Measurements from ENCODE around the gene CHRNA9. TPM values are rescaled to one million over a fixed set of nuclear protein-coding genes. Genes with fewer than 3 reads are reported as not detected.

Gene CHRNA9
- total RNA-seq, 1 experiment from 2014 or later: not detected

DNA sequence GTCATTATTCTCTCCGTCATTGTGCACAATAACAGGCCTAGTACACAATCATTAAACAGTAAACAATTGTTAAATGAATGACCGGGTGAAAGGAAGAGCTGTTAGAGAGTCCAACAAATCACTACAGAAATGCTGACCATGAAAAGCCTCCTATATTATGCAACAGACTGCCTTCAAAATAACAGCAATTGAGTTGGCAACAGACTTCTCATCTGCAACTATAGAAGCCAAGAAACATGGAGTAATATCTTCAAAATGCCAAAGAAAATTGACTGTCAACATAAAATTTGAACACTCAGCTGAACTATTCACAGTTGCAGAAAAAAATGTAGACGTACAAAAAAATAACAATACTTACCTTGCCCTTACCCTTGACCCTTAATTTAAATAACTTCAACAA, 26.2 kb downstream of the CHRNA9 start:
- intact Hi-C loops (cut with micrococcal nuclease; ENCODE audit: unreplicated experiment): no loop called here
- Mint-ChIP-seq H3K36me3 (ENCODE audit: insufficient read depth, unreplicated experiment) (no peaks in the 10 kb centered on the region), H3K4me1 (ENCODE audit: low read depth, unreplicated experiment) (peaks cover 34% of the 10 kb centered on the region), H3K27me3 (ENCODE audit: unreplicated experiment) (no peaks in the 10 kb centered on the region), H3K27ac (ENCODE audit: unreplicated experiment) (no peak overlapping the region), H3K4me3 (ENCODE audit: low read depth, unreplicated experiment) (no peak overlapping the region), H3K9me3 (ENCODE audit: low read depth, unreplicated experiment) (peaks cover 4% of the 10 kb centered on the region)
- DNase-seq: no peak
- CTCF ChIA-PET: interaction anchor here (0.6 kb wide), 1 partner anchor 856 kb away, joined by 3 read pairs; no protein-coding TSS in a partner anchor
- TF ChIP-seq, protein P1, sequence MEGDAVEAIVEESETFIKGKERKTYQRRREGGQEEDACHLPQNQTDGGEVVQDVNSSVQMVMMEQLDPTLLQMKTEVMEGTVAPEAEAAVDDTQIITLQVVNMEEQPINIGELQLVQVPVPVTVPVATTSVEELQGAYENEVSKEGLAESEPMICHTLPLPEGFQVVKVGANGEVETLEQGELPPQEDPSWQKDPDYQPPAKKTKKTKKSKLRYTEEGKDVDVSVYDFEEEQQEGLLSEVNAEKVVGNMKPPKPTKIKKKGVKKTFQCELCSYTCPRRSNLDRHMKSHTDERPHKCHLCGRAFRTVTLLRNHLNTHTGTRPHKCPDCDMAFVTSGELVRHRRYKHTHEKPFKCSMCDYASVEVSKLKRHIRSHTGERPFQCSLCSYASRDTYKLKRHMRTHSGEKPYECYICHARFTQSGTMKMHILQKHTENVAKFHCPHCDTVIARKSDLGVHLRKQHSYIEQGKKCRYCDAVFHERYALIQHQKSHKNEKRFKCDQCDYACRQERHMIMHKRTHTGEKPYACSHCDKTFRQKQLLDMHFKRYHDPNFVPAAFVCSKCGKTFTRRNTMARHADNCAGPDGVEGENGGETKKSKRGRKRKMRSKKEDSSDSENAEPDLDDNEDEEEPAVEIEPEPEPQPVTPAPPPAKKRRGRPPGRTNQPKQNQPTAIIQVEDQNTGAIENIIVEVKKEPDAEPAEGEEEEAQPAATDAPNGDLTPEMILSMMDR (IDR thresholded peaks at IDR 0.05; ENCODE audit: unreplicated experiment): no peak
- no TSS peak for BruUV-seq (replicated peaks)

DNA sequence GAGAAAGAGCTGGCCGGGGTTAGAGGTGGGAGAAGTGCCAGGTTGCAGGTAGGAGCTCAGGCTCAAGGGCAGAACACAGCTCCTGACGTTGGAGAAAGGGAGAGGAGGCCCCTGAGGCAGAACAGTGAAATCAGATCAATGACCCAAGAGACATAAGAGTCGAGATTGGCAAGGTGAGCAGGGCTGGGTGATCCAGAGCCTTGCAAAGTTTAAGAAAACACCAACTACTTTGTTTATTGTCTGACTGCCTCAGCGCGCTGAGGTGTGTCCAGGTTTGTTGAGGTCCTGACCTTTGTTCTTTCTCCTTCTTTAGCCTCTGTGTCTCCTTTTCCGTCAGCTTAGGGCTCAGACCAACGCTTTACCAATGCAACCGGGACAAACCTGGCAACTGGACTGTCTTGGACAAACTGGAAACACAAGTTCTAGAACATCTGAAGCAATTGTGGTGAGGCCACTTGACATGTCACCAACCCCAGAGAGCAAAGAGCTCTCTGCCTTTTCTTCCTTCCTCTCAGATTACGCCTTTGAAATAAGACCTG, 28.3 kb downstream of the CHRNA9 start:
- H3K27ac Mint-ChIP-seq (ENCODE audit: unreplicated experiment): peak overlapping the region; percentile 76
- DNase-seq: peak; percentile 20
- H3K4me3 Mint-ChIP-seq (ENCODE audit: low read depth, unreplicated experiment): no peak overlapping the region
- H3K36me3 Mint-ChIP-seq (ENCODE audit: insufficient read depth, unreplicated experiment): no peaks in the 10 kb centered on the region
- TF ChIP-seq, protein P1 (IDR thresholded peaks at IDR 0.05; ENCODE audit: unreplicated experiment): no peak
- BruUV-seq (replicated peaks): no TSS peak
- CTCF ChIA-PET: interaction anchor here (0.6 kb wide), 1 partner anchor 13 kb away, joined by 4 read pairs; no protein-coding TSS in a partner anchor
- intact Hi-C loops (cut with micrococcal nuclease; ENCODE audit: unreplicated experiment): no loop called here
- H3K9me3 Mint-ChIP-seq (ENCODE audit: low read depth, unreplicated experiment): peaks cover 4% of the 10 kb centered on the region
- peaks cover 34% of the 10 kb centered on the region for H3K4me1 Mint-ChIP-seq (ENCODE audit: low read depth, unreplicated experiment)
- H3K27me3 Mint-ChIP-seq (ENCODE audit: unreplicated experiment): no peaks in the 10 kb centered on the region

DNA sequence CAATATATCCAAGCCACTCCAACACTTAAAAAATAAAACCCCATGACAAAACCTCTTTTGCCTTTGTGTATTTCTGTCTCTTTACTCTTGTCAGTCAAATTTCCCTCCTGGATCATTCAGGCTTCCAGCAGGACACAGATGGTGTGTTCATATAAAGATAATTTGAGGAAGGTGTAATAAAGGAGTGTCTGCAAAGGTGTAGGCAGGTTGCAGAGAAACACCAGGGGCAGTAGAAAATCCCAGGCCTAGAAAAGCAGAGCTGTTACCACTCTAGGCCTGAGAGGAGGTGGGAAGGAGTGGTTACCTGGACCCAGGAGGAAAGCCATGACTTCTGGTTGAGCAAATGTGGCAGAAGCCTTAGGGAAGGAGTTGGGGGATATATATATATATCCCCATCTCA, 28.8 kb downstream of the CHRNA9 start:
- no peaks in the 10 kb centered on the region for H3K36me3 Mint-ChIP-seq (ENCODE audit: insufficient read depth, unreplicated experiment)
- DNase-seq: no peak
- H3K27me3 Mint-ChIP-seq (ENCODE audit: unreplicated experiment): no peaks in the 10 kb centered on the region
- H3K9me3 Mint-ChIP-seq (ENCODE audit: low read depth, unreplicated experiment): peaks cover 4% of the 10 kb centered on the region
- no peak overlapping the region for H3K4me3 Mint-ChIP-seq (ENCODE audit: low read depth, unreplicated experiment)
- peaks cover 34% of the 10 kb centered on the region for H3K4me1 Mint-ChIP-seq (ENCODE audit: low read depth, unreplicated experiment)
- TF ChIP-seq, protein P1 (IDR thresholded peaks at IDR 0.05; ENCODE audit: unreplicated experiment): no peak
- no TSS peak for BruUV-seq (replicated peaks)
- intact Hi-C loops (cut with micrococcal nuclease; ENCODE audit: unreplicated experiment): no loop called here
- CTCF ChIA-PET: interaction anchor here (0.6 kb wide), 2 partner anchors 194 to 512 kb away, joined by 3 read pairs; no protein-coding TSS in a partner anchor
- H3K27ac Mint-ChIP-seq (ENCODE audit: unreplicated experiment): peak overlapping the region; percentile 76

DNA sequence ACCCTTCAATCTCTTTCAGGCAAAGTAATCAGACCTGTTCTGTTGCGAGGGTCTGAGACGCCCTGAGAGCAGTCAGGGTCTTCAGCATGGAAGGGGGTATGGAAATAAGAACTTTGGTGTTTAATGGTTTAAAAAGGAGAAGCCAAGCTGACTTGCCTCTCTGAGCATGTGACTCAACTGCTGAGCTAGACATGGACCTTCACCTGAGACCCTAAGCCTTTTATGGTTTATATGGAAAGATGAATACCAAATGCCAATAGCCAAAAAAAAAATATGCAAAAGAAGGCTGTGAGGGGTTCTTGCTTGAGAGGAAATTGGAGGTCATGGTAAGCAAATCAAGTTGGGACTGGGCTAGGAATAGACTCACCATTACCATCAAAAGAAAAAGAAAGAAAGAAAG, 30.6 kb downstream of the CHRNA9 start:
- DNase-seq: no peak
- BruUV-seq (replicated peaks): no TSS peak
- intact Hi-C loops (cut with micrococcal nuclease; ENCODE audit: unreplicated experiment): no loop called here
- peaks cover 34% of the 10 kb centered on the region for H3K4me1 Mint-ChIP-seq (ENCODE audit: low read depth, unreplicated experiment)
- no peak overlapping the region for H3K27ac Mint-ChIP-seq (ENCODE audit: unreplicated experiment)
- no peaks in the 10 kb centered on the region for H3K9me3 Mint-ChIP-seq (ENCODE audit: low read depth, unreplicated experiment)
- H3K4me3 Mint-ChIP-seq (ENCODE audit: low read depth, unreplicated experiment): no peak overlapping the region
- H3K27me3 Mint-ChIP-seq (ENCODE audit: unreplicated experiment): no peaks in the 10 kb centered on the region
- TF ChIP-seq, protein P1 (IDR thresholded peaks at IDR 0.05; ENCODE audit: unreplicated experiment): no peak
- H3K36me3 Mint-ChIP-seq (ENCODE audit: insufficient read depth, unreplicated experiment): no peaks in the 10 kb centered on the region
- CTCF ChIA-PET: interaction anchor here (0.6 kb wide), 2 partner anchors 32 to 139 kb away, joined by 3 to 4 read pairs; no protein-coding TSS in a partner anchor

Data from Calu3 (cell line).